GM19463 (cell line): ENCODE results near the gene ARFGEF3.
"Not testable (repeated sequence)": the region's sequence is repeated elsewhere in the genome, so short reads cannot be mapped to it uniquely, and the experiment has no call there.

Source experiments
- ATAC-seq: cut with Tn5 transposase; IDR thresholded peaks from one replicate; pipeline ENCODE4 v1.9.1; 2021; ENCODE audit warnings: mild to moderate bottlenecking, moderate library complexity; ENCODE audit not compliant: unreplicated experiment

ARFGEF3 gene, protein sequence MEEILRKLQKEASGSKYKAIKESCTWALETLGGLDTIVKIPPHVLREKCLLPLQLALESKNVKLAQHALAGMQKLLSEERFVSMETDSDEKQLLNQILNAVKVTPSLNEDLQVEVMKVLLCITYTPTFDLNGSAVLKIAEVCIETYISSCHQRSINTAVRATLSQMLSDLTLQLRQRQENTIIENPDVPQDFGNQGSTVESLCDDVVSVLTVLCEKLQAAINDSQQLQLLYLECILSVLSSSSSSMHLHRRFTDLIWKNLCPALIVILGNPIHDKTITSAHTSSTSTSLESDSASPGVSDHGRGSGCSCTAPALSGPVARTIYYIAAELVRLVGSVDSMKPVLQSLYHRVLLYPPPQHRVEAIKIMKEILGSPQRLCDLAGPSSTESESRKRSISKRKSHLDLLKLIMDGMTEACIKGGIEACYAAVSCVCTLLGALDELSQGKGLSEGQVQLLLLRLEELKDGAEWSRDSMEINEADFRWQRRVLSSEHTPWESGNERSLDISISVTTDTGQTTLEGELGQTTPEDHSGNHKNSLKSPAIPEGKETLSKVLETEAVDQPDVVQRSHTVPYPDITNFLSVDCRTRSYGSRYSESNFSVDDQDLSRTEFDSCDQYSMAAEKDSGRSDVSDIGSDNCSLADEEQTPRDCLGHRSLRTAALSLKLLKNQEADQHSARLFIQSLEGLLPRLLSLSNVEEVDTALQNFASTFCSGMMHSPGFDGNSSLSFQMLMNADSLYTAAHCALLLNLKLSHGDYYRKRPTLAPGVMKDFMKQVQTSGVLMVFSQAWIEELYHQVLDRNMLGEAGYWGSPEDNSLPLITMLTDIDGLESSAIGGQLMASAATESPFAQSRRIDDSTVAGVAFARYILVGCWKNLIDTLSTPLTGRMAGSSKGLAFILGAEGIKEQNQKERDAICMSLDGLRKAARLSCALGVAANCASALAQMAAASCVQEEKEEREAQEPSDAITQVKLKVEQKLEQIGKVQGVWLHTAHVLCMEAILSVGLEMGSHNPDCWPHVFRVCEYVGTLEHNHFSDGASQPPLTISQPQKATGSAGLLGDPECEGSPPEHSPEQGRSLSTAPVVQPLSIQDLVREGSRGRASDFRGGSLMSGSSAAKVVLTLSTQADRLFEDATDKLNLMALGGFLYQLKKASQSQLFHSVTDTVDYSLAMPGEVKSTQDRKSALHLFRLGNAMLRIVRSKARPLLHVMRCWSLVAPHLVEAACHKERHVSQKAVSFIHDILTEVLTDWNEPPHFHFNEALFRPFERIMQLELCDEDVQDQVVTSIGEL (N-terminal part only)

DNA sequence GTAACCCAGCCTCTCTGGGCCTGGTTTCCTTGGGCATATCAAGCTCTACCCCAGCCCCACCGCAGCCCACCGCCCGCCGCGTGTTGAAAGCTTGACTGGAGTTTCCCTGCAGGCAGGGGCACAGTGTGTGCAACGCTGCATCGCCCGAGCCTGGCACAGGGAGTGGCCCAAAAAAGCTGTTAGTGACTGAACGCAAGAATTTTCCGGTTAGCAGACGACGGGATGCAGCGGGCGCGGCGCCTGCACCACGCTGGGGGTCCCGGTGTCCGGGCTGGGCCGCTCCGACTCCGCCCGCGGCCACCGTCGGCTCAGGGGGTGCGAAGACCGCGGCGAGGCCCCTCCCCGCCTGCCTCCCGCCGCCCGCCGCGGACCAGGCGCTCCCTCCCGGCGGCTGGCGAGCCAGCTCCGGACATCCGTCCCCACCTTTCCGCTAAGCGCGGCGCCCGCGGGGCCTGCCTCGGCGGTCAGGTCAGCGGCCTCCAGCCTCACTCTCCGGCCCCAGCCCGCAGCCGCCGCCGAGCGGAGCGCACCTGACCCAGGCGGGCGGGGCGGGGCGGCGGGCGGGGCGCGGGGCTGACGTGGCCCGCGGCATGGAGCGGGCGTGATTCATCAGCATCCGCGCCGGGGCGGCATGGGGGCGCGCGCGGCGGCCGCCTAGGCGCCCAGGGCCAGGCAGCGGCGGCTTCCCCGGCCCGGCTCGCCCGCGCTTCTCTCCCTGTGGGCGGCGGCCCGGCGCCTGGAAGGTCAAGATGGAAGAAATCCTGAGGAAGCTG, at the start of gene ARFGEF3:
Gene ARFGEF3 (plus strand): TSS at position 602 of the 773 bp plus-strand sequence. CDS start 148 bp downstream, at position 750.
- peak; percentile 90 for ATAC-seq

DNA sequence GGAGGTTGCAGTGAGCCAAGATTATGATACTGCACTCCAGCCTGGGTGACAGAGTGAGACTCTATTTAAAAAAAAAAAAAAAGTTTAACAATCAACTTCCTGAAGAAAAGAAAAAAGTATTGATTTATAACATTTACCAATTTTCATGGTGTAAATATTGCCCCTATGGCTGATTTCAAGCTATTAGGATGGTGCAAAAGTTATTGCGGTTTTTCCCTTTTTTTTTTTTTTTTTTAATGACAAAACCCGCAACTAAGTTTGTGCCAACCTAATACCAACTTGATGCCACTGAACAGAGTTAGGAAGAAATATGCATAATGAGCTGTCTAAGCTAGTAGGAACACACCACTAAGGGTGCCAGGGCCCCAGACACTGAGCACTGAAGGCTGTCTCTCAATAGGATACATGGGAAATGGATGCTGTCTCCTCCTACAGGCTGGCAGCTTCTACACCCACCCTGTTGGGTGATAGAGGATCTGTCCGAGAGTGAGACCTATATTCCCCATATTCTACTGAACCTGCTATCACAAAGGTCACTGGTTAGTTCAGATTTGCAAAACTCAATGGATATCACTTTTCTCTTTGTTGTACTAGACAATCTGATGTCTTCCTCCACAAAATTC, 48.0 kb upstream of the ARFGEF3 start:
- no peak for ATAC-seq

DNA sequence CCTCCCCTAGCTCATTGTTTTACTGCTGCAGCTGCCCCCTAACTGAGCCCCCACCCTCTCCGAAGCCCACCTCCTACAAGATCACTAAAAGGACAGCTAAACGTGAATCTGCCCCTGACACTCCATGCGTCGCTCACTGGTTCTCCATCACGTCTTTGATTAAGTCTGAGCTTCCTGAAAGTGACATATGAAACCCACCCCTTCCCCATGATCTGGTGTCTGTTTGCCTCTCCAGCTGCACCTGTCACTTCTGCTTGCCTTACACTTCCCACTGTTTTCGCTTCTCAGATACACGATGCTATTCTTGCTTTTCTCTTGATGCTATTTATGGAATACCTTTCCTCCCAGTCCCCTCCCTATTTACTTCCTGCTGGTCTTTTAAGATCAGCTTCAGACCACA, 46.5 kb upstream of the ARFGEF3 start:
- ATAC-seq = no peak

DNA sequence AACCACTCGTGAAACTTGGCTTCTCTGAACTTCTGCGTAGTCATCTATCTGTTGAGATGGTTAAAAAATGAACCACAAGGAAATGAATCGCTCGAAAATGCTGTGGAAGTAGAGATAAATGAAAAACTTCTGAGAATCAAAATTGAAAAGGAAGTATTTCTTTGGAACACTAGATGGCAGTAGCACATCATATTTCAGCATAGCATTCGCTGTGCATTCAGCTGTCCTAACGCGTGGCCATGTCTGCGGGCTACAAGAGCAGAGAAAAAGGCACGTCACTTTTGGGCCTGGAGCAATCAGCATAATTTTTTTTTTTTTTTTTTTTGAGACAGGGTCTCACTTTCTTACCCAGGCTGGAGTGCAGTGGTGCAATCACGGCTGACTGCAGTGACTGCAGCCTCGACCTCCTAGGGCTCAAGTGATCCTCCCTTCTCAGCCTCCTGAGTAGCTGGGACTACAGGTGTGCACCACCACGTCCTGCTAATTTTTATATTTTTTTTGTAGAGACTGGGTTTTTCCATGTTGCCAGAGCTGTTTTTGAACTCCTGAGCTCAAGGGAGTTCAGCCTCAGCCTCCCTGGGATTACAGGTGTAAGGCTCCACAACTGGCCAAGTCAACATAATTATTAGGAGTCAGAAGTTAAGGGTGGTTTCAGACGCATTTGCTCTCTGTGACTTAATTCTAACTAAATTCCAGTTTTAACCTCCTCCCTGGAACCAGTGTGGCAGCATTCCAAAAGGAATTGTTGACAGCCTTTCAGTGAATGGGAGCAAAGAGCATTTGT, 45.7 kb upstream of the ARFGEF3 start:
- ATAC-seq = no peak

DNA sequence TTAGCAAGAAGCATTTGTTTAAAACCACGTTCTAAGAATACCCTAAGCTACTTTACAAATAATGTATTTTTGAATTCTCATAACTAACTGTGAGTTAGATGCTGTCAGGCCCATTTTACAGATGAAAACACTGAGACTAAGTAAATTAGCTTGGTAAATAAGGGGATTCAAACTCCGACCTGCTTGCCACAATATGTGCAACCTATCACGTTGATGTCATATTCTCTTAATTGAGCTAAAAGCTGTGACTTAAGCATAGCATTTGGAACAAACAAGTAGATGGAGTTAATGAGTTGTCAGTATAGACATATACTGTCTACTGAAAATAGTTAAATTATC, 45.1 kb upstream of the ARFGEF3 start:
- ATAC-seq = no peak

DNA sequence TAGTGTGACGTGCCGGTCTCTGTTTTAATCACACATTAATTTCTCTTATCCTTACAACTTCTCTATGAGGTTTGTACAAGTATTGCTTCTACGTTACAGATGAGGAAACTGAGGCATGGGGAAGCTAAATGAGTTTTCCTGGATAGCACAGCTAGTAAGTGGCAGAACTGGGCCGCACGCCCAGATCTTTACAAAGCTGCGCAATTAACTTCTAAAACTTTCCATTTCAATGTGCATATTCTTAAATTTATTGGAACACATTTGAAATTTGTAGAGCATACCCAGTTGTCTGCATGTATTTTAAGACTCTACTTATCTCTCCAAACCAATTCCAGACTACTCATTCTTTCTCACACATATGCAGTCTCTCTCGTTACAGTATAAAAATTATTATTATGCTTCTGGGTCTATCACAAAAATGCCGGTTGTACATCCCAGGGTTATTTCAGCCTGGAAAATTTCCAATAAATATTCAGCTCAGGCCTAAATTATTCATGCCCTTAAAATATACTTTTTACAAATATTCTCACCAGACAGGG, 44.3 kb upstream of the ARFGEF3 start:
- ATAC-seq = no peak

DNA sequence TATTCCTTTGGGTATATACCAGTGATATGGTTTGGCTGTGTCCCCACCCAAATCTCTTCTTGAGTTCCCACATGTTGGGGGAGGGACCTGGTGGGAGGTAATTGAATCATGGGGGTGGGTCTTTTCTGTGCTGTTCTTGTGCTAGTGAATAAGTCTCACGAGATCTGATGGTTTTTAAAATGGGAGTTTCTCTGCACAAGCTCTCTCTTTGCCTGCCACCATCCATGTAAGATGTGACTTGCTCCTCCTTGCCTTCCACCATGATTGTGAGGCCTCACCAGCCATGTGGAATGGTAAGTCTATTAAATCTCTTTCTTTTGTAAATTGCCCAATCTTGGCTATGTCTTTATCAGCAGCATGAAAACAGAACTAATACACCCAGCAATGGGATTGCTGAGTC, 42.5 kb upstream of the ARFGEF3 start:
- not testable (repeated sequence) for ATAC-seq

DNA sequence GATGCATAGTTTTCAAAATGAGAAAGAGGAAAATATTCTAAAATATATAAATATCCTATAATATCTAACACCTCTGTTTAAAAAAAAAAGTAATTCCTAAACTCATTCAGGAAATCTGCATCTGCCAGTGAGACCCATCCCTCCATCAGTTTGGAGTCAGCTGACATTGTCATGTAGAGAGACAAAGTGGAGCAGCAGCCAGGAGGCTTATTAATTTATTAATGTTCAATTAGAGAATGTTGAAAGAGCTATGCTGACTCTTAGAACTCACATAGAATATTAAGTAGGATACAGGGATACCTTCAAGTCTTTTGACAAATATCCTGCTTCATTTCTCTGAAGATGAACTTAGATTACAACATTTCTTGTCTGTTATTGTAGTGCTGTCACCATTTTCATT, 41.8 kb upstream of the ARFGEF3 start:
- no peak for ATAC-seq

DNA sequence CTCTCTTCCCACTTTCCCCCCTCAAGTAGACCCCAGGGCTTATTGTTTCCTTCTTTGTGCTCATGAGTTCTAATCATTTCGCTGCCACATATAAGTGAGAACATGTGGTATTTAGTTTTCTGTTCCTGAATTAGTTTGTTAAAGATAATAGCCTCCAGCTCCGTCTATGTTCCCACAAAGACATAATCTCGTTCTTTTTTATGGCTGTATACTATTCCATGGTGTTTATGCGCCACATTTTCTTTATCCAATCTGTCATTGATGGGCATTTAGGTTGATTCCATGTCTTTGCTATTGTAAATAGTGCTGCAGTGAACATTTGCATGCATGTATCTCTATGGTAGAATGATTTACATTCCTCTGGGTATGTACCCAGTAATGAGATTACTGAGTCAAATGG, 37.6 kb upstream of the ARFGEF3 start:
- no peak for ATAC-seq

DNA sequence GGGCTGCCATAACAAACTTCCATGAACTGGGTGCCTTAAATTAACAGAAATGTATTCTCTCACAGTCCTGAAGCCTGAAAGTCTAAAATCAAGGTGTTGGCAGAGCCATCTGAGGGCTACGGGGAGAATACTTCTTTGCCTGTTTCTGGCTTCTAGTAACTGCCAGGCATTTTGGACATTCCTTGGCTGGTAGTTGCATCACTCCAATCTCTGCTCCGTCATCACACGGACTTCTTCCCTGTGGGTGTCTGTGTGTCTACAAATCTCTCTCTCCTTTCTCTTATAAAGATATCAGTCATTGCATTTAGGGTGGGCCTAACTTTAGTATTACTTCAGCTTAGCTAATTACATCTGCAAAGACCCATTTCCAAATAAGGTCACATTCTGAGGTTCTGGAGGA, 33.6 kb upstream of the ARFGEF3 start:
- ATAC-seq = no peak

DNA sequence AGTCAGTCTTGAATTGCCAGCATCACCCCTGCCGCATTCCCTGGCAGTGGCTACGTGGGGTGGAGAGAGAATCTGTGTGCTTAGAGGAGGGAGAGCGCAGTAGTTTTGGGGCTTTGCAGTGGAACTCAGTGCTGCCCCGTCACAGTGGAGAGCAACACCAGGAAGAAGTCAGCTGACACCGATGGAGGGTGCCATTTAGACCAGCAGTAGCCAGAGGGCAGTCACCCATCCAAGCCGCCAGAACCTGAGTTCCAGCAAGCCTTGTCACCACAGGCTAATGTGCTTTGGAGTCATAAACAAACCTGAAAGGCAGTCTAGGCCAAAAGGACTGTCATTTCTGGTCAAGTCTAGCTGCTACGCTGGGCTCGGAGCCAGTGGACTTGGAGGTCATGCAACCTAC, 32.5 kb upstream of the ARFGEF3 start:
- ATAC-seq = no peak

DNA sequence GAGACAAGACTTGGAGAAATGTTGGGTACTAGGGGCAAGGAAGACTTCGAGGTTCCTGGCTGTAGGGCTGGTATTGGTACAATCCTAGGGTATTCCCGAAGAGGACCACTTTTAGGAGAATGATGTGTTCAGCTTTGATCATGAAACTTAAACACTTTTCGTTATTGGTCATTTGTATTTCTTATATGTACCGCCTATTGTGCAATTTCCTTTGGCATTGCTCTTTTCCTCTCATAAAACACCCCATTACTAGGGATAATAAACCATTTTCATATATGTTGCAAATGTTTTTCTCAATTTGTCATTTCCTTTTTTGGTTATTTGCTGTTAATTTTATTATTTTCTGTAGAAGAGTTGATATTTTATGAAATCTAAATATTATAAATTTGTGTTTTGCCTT, 18.9 kb upstream of the ARFGEF3 start:
- no peak for ATAC-seq

DNA sequence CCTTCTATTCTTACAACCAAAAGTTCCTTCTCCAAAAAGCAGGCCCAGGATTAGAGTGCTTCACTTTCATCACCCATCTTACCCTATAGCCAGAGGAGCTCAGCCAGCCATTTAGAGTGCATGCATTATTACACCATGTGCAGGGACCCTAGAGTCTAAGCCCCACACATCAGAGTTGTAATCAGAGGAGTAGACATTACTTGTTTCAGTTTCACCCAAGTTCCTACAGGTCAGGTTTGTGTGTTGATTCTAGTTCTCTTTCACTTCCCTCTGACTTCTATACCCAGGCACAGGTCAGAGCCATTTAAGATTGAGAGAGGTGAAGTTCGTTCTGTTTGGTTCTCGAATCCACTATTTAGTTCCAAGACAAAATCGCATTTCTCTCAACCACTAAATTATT, 16.3 kb upstream of the ARFGEF3 start:
- peak; percentile 82 for ATAC-seq

DNA sequence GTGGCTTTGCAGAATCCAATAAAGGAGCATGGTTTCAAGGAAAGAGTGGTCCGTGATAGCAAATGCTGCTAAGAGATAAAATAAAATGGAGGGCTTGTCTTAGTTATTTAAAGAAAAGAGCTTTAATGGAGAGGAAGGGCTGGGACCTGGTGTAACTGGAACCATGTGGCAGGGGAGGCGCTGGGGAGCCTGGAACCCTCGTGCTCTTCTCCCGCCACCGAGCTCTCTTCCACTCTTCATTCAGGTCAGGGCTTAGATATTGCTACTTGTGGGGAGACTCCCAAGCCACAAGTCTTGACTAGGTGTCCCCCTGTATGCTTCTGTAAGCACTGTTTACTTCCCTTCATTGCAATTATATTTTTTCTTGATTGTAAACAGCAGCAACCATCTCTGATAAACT, 15.2 kb upstream of the ARFGEF3 start:
- ATAC-seq = no peak

DNA sequence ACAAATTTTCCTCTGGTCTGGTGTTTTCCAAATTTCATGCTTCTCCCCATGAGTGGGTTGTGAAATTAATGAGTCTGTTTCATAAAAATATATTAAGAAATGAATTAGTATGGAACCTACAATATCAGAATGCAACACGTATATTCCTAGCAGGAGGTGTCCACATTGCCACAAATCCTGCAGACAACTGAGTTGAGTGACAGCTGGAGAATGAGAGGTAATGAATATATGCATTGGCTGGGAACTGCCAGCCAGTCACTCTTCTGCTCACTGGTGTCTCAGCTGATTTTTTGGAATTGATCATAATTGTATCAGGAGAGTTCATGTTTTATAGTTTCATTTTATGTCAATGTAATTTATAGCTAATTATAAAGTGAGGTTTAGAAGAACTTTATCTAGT, 6.3 kb upstream of the ARFGEF3 start:
- no peak for ATAC-seq

DNA sequence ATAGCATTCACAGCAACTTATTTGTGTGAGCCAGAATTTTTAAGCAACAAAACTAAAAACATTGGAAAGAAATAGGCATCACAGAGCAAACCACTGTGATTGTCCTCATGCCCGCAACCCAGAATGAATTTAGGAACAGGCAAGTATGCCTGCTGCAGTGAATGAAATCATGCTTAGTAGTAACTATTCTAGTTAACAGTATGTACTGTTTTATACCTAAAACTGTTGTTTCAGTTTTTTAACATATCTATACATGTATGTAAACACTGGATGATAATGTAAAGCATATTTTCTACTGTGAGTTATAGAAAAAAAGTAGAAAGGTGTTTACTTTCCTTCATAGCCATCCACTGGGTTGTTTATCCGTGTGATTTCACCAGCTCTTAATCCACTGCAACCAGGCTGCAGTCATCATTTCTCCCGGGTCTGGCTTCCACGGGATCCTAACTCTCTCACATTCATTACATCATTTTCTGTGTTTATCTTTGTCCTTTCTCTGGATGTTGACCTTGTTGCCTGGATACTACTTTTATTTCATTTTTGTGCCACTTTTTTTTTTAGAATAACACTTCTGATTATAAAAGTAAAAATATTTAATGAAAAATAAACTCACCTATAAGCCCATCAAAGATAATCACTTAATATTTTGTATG, 3.6 kb upstream of the ARFGEF3 start:
- no peak for ATAC-seq

DNA sequence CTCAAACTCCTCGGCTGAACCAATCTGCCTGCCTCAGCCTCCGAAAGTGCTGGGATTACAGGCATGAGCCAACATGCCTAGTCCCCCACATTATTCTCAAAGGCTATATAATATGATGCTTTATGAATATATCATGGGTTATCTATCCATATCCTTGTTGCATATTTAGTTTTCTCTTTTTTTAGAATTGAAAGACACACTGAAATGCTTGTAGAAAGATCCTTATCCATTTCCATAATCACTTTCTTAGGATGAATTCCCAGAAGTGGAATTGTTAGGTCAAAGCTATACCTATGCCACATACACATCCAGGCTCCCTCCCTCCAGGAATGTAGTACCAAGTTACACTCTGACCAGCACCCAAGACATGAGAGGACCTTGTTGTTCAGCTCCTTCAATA, 2.5 kb upstream of the ARFGEF3 start:
- ATAC-seq = no peak

DNA sequence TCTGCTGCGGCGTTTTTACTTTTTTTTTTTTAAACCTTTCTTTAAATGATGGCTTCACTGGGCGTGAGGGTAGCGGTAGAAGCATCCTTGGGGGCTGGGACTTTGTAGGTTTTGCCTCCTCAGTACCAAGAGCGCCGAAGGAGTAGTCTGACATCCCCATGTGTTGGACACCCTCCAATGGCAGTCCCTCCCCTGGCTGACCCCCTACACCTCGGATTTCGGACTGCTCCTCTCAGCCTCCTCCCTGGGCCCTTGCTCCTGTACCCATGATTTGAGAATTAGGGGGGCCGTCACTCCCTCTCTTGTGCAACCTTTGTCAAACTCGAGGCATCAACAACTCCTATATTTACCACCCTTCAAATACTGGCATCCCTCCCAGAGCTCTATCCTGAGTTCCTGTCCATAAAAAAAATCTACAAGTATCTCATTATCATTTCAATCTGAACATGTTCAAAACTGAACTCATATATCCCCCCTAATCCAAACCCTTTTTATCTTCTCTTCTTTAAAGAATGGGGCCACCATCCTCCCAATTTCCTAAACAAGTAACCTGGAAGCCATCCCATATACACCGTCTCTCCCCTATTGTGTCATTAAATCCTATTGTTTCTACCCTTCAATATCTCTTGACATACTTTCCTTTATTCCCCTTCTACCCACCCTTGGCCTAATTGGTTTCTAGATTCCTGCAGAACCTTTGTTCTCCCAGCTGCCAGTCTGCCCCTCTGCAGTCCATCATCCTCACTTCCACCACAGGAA, 1.2 kb upstream of the ARFGEF3 start:
- ATAC-seq = no peak
